IMR-90 (cell line): Measurements from ENCODE around the gene ZNF180. TPM values are rescaled to one million over a fixed set of nuclear protein-coding genes. Genes with fewer than 3 reads are reported as not detected.

Source experiments
- ATAC-seq: fragments of 200-7000 bp; cut with Tn5 transposase; 2 replicates; pipeline ENCODE4 v1.9.1; 2020; ENCODE audit warnings: low read depth, mild to moderate bottlenecking, moderate library complexity
- BruUV-seq: library from RNA; stranded (reverse); fragments of 400-500 nt; replicated peaks from 2 replicates; lab custom pipeline; 2021; lab: Mats Ljungman, UMichigan
- CTCF ChIA-PET: fragments of 300-600 bp; formaldehyde crosslinking; extraction: SDS; loops from one replicate; lab custom pipeline; 2021; ENCODE audit warnings: antibody characterized with exemption; lab: Yijun Ruan, JAX
- POLR2A ChIA-PET: fragments of 300-600 bp; sonication (Branson Sonifier 250); formaldehyde crosslinking; loops from one replicate; lab custom pipeline; 2022; ENCODE audit warnings: antibody characterized with exemption; ENCODE audit not compliant: unreplicated experiment; lab: Charles Lee
- DNase-seq: peaks from one replicate; pipeline ENCODE4 v3.0.0; 2013
- H2AFZ ChIP-seq: replicated peaks from 2 replicates; pipeline ENCODE3; 2013; ENCODE audit warnings: low read length, mild to moderate bottlenecking; ENCODE audit not compliant: poor library complexity
- H2AK5ac ChIP-seq: 2 replicates; pipeline ENCODE4 v1.6.1; 2013; ENCODE audit warnings: low read depth, low read length, inconsistent platforms
- H2AK9ac ChIP-seq: replicated peaks from 2 replicates; pipeline ENCODE3; 2013; ENCODE audit warnings: mild to moderate bottlenecking, low read depth, low read length, moderate library complexity; ENCODE audit not compliant: poor library complexity
- H2BK120ac ChIP-seq: 2 replicates; pipeline ENCODE4 v1.6.1; 2013; ENCODE audit warnings: low read depth, low read length, inconsistent platforms
- H2BK15ac ChIP-seq: 3 replicates; pipeline ENCODE4 v1.6.1; 2013; ENCODE audit warnings: low read depth, low read length, inconsistent platforms
- H2BK20ac ChIP-seq: 2 replicates; pipeline ENCODE4 v1.6.1; 2013; ENCODE audit warnings: low read depth, mild to moderate bottlenecking, inconsistent platforms, low read length, moderate library complexity
- H2BK5ac ChIP-seq: 2 replicates; pipeline ENCODE4 v1.6.1; 2013; ENCODE audit warnings: mild to moderate bottlenecking, low read depth, low read length, inconsistent platforms; ENCODE audit not compliant: poor library complexity, severe bottlenecking
- H3K14ac ChIP-seq: replicated peaks from 2 replicates; pipeline ENCODE4 v1.6.1; 2013; ENCODE audit warnings: low read depth, low read length, inconsistent platforms
- H3K18ac ChIP-seq: 2 replicates; pipeline ENCODE4 v1.6.1; 2013; ENCODE audit warnings: low read depth, low read length, control low read depth
- H3K23ac ChIP-seq: 2 replicates; pipeline ENCODE4 v1.6.1; 2013; ENCODE audit warnings: low read depth, low read length, inconsistent platforms
- H3K27ac ChIP-seq: 2 replicates; pipeline ENCODE4 v1.5.1; 2013; ENCODE audit warnings: mild to moderate bottlenecking, control low read depth, low read length; ENCODE audit not compliant: insufficient read depth
- H3K27me3 ChIP-seq: 2 replicates; pipeline ENCODE4 v1.6.1; 2013; ENCODE audit warnings: low read length; ENCODE audit not compliant: control insufficient read depth, insufficient read depth
- H3K36me3 ChIP-seq: 2 replicates; pipeline ENCODE4 v1.6.1; 2013; ENCODE audit warnings: low read length, mixed read lengths; ENCODE audit not compliant: control insufficient read depth, insufficient read depth
- H3K4ac ChIP-seq: 2 replicates; pipeline ENCODE4 v1.6.1; 2013; ENCODE audit warnings: low read depth, low read length, inconsistent platforms
- H3K4me1 ChIP-seq: 2 replicates; pipeline ENCODE4 v1.6.1; 2013; ENCODE audit warnings: low read length, mixed read lengths; ENCODE audit not compliant: control insufficient read depth, insufficient read depth
- H3K4me2 ChIP-seq: 2 replicates; pipeline ENCODE4 v1.6.1; 2013; ENCODE audit warnings: low read depth, mild to moderate bottlenecking, control low read depth, low read length, moderate library complexity
- H3K4me3 ChIP-seq: 2 replicates; pipeline ENCODE4 v1.5.1; 2013; ENCODE audit warnings: low read depth, mild to moderate bottlenecking, control low read depth, low read length, moderate library complexity; ENCODE audit not compliant: insufficient read depth
- H3K56ac ChIP-seq: 2 replicates; pipeline ENCODE4 v1.6.1; 2013; ENCODE audit warnings: low read length, inconsistent platforms; ENCODE audit not compliant: insufficient read depth; ENCODE audit errors: extremely low read depth
- H3K79me1 ChIP-seq, 2 experiments: 2 replicates each; pipeline ENCODE4 v1.6.1; 2013; ENCODE audit warnings: low read length in 2 of 2, inconsistent platforms in 1 of 2, low read depth in 1 of 2
- H3K9ac ChIP-seq: 2 replicates; pipeline ENCODE4 v1.6.1; 2013; ENCODE audit warnings: low read depth, low read length, control low read depth
- H3K9me1 ChIP-seq: 2 replicates; pipeline ENCODE4 v1.6.1; 2013; ENCODE audit warnings: low read length, inconsistent platforms; ENCODE audit not compliant: insufficient read depth
- H3K9me3 ChIP-seq: 2 replicates; pipeline ENCODE4 v1.6.1; 2013; ENCODE audit warnings: low read length; ENCODE audit not compliant: control insufficient read depth, insufficient read depth
- H4K20me1 ChIP-seq: 2 replicates; pipeline ENCODE4 v1.6.1; 2013; ENCODE audit warnings: low read length, inconsistent platforms; ENCODE audit not compliant: insufficient read depth
- H4K5ac ChIP-seq: 2 replicates; pipeline ENCODE4 v1.6.1; 2013; ENCODE audit warnings: mild to moderate bottlenecking, low read depth, low read length, control low read depth
- H4K8ac ChIP-seq, 2 experiments: 2 replicates each; pipeline ENCODE4 v1.6.1; 2013; ENCODE audit warnings: low read depth in 2 of 2, low read length in 2 of 2, control low read depth in 1 of 2, inconsistent platforms in 1 of 2
- H4K91ac ChIP-seq: 2 replicates; pipeline ENCODE4 v1.6.1; 2013; ENCODE audit warnings: low read depth, low read length, inconsistent platforms; ENCODE audit not compliant: insufficient read depth
- CEBPB ChIP-seq: IDR thresholded peaks from 2 replicates; pipeline ENCODE4 v1.6.1; 2012; ENCODE audit warnings: low read depth, low read length, improper control_type of control experiment
- CTCF ChIP-seq: conservative IDR thresholded peaks from 2 replicates; pipeline ENCODE4 v1.5.1; 2012; ENCODE audit warnings: mild to moderate bottlenecking, low read depth, low read length, improper control_type of control experiment
- ELK1 ChIP-seq: fragments of 150-350 bp; IDR thresholded peaks from 2 replicates; pipeline ENCODE4 v1.6.1; 2016; ENCODE audit warnings: low read depth, mild to moderate bottlenecking, low read length, moderate library complexity, borderline replicate concordance
- MAFK ChIP-seq: IDR thresholded peaks from 2 replicates; pipeline ENCODE4 v1.6.1; 2012; ENCODE audit warnings: low read depth, low read length, improper control_type of control experiment
- NFE2L2 ChIP-seq: fragments of 150-350 bp; IDR thresholded peaks from 2 replicates; pipeline ENCODE4 v1.6.1; 2016; ENCODE audit warnings: low read depth, mild to moderate bottlenecking, low read length
- RCOR1 ChIP-seq: IDR thresholded peaks from 2 replicates; pipeline ENCODE4 v1.6.1; 2012; ENCODE audit warnings: mild to moderate bottlenecking, low read length, improper control_type of control experiment; ENCODE audit not compliant: insufficient replicate concordance
- RFX5 ChIP-seq: IDR thresholded peaks from 2 replicates; pipeline ENCODE4 v1.8.0; 2012; ENCODE audit warnings: low read depth, mild to moderate bottlenecking, low read length, moderate library complexity
- USF2 ChIP-seq: fragments of 150-350 bp; IDR thresholded peaks from 2 replicates; pipeline ENCODE4 v1.6.1; 2017; ENCODE audit warnings: mild to moderate bottlenecking, antibody characterized with exemption, low read length, low read depth
- WGBS, 2 experiments: methylation state at CpG; one replicate each; pipeline versions ENCODE4 v1.1.5 to v1.1.7; 2013; ENCODE audit warnings: missing lambda C conversion rate in 2 of 2; ENCODE audit not compliant: insufficient read length in 1 of 2; ENCODE audit errors: extremely low coverage in 2 of 2; 5-methylcytosine and 5-hydroxymethylcytosine counted together
- dilution Hi-C: fragments of 300-500 bp; cut with HindIII; formaldehyde crosslinking; loops from one replicate; pipeline ENCODE4 v1.14.3; 2018; ENCODE audit warnings: low sequenced_read_pairs; ENCODE audit not compliant: unreplicated experiment
- in situ Hi-C: fragments of 300-500 bp; cut with MboI; formaldehyde crosslinking; loops from 3 replicates; pipeline ENCODE4 v1.14.3; 2019; ENCODE audit warnings: low sequenced_read_pairs, inconsistent platforms, mixed read lengths
- intact Hi-C: fragments of 100-400 bp; cut with micrococcal nuclease; formaldehyde crosslinking; loops from 2 replicates; pipeline ENCODE4 v1.10.0; 2022
- polyA plus RNA-seq, 3 experiments: library from polyadenylated mRNA; depleted of rRNA; stranded (reverse); fragments of >200 nt; gene quantifications; 2 replicates each; pipeline ENCODE4 v1.2.3, GENCODE V29; 2012; ENCODE audit warnings: low replicate concordance in 1 of 3
- total RNA-seq: library from RNA; depleted of rRNA; stranded (reverse); fragments of >200 nt; gene quantifications from 2 replicates; pipeline ENCODE4 v1.2.3, GENCODE V29; 2012

Gene ZNF180
- total and polyA plus RNA-seq, 2 of the 4 experiments (the other 2 are of a cell fraction): 2.8 to 26.3 TPM

DNA sequence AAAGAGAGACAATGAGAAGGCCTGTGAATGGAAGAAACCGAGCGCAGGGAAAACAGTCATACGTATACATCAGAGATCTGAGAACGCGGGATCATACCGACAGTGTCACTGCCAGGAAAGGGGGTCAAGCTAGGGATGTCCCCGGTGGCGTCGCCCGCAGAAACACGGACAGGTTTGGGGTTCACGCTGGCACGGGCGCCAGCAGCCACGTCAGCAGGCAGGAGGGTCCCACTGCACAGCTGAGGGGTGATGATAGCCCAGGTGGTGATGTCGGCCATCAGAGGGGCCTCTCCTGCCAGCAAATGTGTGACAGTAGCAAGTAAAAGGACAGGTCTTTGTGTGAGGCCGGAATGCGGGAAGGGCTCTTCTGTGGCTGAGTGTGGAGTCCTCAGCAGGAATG lies 48.6 kb downstream of the ZNF180 start:
- Histone ChIP-seq H3K79me1 (peaks cover 0 to 14% of the 10 kb centered on the region in 2 experiments; a peak in 2 of 4 replicates), H3K4ac (no peak overlapping the region), H3K56ac (no peak overlapping the region), H3K9me1 (no peaks in the 10 kb centered on the region), H2BK120ac (no peak overlapping the region), H3K14ac (no peak overlapping the region), H4K8ac (no peak overlapping the region), H2AFZ (no peak overlapping the region), H3K9ac (no peak overlapping the region), H3K4me3 (no peak overlapping the region), H2BK5ac (no peak overlapping the region), H2AK9ac (no peak overlapping the region), H3K27ac (no peak overlapping the region), H2AK5ac (no peak overlapping the region), H3K18ac (no peak overlapping the region), H3K23ac (no peak overlapping the region), H3K27me3 (no peaks in the 10 kb centered on the region), H3K9me3 (peaks cover 19% of the 10 kb centered on the region; the same call in 1 of the 2 replicates), H3K36me3 (peaks cover 3% of the 10 kb centered on the region), H4K91ac (no peak overlapping the region), H3K4me1 (peaks cover 3% of the 10 kb centered on the region; the same call in 1 of the 2 replicates), H3K4me2 (no peak overlapping the region), H2BK15ac (no peak overlapping the region), H2BK20ac (no peak overlapping the region), H4K5ac (no peak overlapping the region), H4K20me1 (no peaks in the 10 kb centered on the region)
- in situ Hi-C loops (no loop called here), dilution Hi-C loops (no loop called here), intact Hi-C loops (no loop called here)
- POLR2A ChIA-PET: no interaction called here
- TF ChIP-seq NFE2L2: no peak
- TF ChIP-seq CEBPB: no peak
- TF ChIP-seq MAFK: no peak
- no peak for TF ChIP-seq USF2
- no peak for TF ChIP-seq ELK1
- TF ChIP-seq RFX5: no peak
- TF ChIP-seq RCOR1: no peak
- TF ChIP-seq CTCF: no peak
- WGBS, 2 experiments: 83% methylated on average over 17 of the region's 18 CpGs; no CpG with 5 or more reads in 1 of the 2 experiments
- ATAC-seq (no peak), DNase-seq (no peak)
- CTCF ChIA-PET: no interaction called here
- BruUV-seq: no TSS peak
